Coronary artery (tissue), 2 donors: ENCODE data around the gene TPCN1.
A peak's percentile ranks its signal among the peaks of the same experiment; 100 is the strongest.

Source experiments
- DNase-seq: peaks from one replicate; pipeline ENCODE4 v3.0.0-alpha.2; 2017; ENCODE audit warnings: low spot score
- H3K27ac ChIP-seq, 2 donors: fragments of 200-600 bp; sonication (generic); one replicate each; pipeline ENCODE4 v1.5.1; 2016 to 2019
- H3K4me3 ChIP-seq: fragments of 200-600 bp; sonication (generic); 2 replicates; pipeline ENCODE4 v1.5.1; 2016; ENCODE audit warnings: mild to moderate bottlenecking, moderate library complexity
- TF ChIP-seq, protein P1 (sequence below): fragments of 200-600 bp; sonication (generic); IDR thresholded peaks from one replicate; pipeline ENCODE4 v1.5.1; 2019; ENCODE audit warnings: antibody characterized with exemption

TPCN1 gene

DNA sequence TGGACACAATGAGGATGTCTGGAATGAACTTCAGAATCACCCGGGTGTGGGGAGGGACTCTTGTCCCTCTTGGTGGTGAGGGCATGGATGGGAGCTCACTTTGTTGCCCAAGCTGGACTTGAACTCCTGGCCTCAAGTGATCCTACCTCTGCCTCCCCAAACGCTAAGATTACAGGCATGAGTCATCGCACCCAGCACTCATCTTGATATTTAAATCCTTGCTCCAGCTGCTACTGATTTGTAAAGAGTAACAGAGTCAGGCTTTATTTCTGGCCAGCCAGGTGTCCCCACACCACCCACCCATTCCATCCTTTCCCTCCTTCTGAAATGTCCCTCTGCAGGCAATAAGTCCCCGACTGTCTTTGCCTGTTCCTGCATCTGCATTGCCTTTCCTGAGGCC lies 40.9 kb upstream of the TPCN1 start:
- TF ChIP-seq, protein P1, sequence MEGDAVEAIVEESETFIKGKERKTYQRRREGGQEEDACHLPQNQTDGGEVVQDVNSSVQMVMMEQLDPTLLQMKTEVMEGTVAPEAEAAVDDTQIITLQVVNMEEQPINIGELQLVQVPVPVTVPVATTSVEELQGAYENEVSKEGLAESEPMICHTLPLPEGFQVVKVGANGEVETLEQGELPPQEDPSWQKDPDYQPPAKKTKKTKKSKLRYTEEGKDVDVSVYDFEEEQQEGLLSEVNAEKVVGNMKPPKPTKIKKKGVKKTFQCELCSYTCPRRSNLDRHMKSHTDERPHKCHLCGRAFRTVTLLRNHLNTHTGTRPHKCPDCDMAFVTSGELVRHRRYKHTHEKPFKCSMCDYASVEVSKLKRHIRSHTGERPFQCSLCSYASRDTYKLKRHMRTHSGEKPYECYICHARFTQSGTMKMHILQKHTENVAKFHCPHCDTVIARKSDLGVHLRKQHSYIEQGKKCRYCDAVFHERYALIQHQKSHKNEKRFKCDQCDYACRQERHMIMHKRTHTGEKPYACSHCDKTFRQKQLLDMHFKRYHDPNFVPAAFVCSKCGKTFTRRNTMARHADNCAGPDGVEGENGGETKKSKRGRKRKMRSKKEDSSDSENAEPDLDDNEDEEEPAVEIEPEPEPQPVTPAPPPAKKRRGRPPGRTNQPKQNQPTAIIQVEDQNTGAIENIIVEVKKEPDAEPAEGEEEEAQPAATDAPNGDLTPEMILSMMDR = no peak
- no peak overlapping the region for H3K4me3 ChIP-seq
- DNase-seq = no peak
- H3K27ac ChIP-seq = no peak overlapping the region

DNA sequence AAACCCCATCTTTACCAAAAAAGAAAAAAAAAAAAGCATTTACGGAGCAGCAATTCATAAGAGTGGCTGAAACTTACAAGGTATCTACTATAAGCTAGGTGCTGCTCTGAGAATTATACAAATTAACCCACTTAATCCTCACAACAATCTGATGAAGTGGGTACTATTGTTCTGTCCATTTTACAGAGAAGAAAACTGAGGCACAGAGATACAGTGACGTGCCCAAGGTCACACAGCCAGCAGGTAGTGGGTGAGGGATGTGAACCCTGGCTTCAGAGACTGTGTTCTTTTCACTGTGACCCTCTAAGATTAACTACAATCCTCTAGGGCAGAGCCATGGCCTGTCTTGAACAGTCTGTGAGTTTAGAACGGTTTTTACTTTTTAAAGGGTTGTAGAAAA lies 39.3 kb upstream of the TPCN1 start:
- no peak overlapping the region for H3K27ac ChIP-seq
- TF ChIP-seq, protein P1 = no peak
- H3K4me3 ChIP-seq = no peak overlapping the region
- no peak for DNase-seq

DNA sequence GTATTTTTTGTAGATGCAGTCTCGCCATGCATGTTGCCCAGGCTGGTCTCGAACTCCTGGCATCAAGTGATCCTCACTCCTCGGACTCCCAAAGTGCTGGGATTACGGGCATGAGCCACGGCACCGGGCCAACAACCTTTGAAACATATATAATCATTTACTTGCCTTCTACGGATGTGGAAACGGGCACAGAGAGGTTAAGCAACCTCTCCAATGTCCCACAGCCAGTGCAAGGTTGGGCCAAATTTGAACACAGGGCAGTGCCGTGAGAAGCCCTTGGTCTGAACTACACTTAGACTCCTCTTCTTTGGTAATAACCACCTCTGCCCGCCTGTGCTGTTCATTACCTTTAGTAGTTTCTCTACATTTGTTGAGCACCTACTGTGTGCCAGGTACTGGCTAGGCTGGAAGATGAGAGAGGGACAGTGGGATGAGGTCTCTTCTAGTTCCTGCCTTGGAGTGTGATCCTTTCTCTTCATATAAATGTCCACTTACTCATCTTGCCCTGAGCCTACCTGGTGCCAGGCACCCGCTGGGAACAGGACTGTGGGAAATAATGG lies 38.2 kb upstream of the TPCN1 start:
- H3K27ac ChIP-seq = no peak overlapping the region
- DNase-seq = no peak
- H3K4me3 ChIP-seq = no peak overlapping the region
- TF ChIP-seq, protein P1 = no peak

DNA sequence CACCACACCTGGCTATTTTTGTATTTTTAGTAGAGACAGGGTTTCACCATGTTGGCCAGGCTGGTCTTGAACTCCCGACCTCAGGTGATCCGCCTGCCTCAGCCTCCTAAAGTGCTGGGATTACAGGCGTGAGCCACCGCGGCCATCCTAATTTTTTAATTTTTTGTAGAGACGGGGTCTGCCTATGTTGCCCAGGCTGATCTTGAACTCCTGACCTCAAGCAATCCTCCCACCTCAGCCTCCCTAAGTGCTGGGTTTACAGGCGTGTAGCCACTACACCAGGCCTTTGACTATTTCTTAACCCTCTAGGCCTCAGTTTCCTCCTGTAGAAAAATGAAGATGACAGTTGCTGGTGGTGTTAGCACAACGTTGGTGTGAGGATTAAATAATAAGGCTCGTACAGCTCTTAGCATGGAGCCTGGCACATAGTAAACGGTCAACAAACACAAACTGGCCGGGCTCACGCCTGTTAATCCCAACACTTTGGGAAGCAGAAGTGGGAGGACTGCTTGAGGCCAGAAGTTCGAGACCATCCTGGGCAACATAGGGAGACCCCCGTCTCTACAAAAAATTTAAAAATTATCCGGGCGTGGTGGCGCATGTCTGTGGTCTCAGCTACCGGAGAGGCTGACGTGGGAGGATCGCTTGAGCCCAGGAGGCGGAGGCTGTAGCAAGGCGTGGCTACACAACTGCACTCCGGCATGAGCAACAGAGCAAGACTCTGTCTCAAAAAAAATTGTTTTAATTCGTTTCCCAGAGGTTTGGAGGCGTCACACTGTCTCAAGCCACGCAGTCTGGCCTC lies 37.0 kb upstream of the TPCN1 start:
- TF ChIP-seq, protein P1 = no peak
- DNase-seq = peak; percentile 83

DNA sequence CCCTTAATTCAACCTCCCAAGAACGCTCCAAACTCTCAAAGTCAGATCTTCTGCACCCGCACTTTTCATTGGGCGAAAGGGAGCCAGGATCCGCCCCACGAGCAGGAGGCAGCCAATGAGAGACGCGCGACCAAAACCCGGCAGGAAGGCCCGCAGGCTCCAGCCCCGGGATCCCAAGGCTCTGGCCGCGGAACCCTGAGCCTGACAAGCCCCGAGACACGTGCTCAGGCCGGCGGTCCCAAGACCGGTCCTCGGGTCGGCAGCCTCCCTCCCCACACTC lies 36.4 kb upstream of the TPCN1 start:
- H3K27ac ChIP-seq = peak overlapping the region; percentile 84 to 88
- TF ChIP-seq, protein P1 = no peak
- H3K4me3 ChIP-seq = peak overlapping the region; percentile 76
- DNase-seq = no peak

More for the DNA sequence above, 37.0 kb upstream of the TPCN1 start:
- Histone ChIP-seq H3K27ac (peak overlapping the region; percentile 84 to 88), H3K4me3 (peak overlapping the region; percentile 76)

DNA sequence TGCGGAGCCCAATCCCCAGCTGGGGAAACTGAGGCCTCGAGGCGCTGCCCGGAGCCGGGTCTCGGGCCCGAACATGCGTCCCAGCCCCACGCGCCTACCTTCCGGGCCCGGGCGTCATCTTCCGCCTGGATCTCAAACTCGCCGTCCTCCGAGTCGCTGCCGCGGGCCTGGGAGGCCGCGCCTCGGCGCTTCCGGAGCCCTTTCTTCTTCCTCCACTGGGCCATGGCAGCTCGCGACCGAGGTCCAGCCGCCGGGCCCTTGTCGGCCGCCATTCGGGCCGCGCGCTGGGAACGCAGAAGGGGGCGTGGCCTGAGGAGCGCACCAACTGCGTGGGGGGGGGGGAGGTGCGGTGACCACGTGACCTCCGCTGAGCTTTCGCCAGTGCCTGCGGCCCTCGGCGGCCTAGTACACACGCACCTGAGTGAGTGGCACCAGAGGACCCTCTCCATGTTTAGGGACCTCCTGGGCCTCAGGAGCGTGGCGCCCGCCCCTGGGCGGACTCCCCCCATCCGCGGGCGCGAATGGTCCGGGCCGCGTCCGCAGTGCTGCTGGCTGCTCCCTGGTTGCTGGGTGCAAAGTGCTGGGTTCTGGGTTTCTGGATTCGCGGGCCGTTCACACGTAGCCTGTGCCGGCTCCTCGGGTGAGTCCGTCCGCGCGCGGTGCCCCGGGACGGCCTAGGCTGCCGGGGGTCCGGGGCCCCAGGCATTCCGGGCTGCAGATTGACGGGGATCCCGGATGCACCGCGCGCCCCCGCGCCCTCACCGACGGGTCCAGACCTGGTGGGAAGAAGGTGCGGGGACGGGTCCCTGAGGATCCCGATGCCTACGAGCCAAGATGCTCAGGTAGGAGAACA lies 35.9 kb upstream of the TPCN1 start, which contains the start of the genes DDX54 and RITA1:
TSS of gene DDX54 (minus strand) at position 299 of the 853 bp plus-strand sequence. CDS start at position 272, 27 bp downstream.
TSS of gene RITA1 (plus strand) at position 542 of the 853 bp plus-strand sequence. CDS start 1,026 bp downstream, outside the sequence.
- Histone ChIP-seq H3K4me3 (peak within 1 kb of the TSS; percentile 76), H3K27ac (peak within 1 kb of the TSS; percentile 84 to 88)
- DNase-seq = peak; percentile 91
- TF ChIP-seq, protein P1 = no peak
